HG02970 (cell line): Measurements from ENCODE around the gene POU6F2.
"Not testable (repeated sequence)": the region's sequence is repeated elsewhere in the genome, so short reads cannot be mapped to it uniquely, and the experiment has no call there.

Experiments
- ATAC-seq: cut with Tn5 transposase; IDR thresholded peaks from one replicate; pipeline ENCODE4 v1.9.1; 2021; ENCODE audit warnings: mild to moderate bottlenecking, moderate library complexity, moderate number of reproducible peaks; ENCODE audit not compliant: unreplicated experiment, low FRiP score

POU6F2 gene

DNA sequence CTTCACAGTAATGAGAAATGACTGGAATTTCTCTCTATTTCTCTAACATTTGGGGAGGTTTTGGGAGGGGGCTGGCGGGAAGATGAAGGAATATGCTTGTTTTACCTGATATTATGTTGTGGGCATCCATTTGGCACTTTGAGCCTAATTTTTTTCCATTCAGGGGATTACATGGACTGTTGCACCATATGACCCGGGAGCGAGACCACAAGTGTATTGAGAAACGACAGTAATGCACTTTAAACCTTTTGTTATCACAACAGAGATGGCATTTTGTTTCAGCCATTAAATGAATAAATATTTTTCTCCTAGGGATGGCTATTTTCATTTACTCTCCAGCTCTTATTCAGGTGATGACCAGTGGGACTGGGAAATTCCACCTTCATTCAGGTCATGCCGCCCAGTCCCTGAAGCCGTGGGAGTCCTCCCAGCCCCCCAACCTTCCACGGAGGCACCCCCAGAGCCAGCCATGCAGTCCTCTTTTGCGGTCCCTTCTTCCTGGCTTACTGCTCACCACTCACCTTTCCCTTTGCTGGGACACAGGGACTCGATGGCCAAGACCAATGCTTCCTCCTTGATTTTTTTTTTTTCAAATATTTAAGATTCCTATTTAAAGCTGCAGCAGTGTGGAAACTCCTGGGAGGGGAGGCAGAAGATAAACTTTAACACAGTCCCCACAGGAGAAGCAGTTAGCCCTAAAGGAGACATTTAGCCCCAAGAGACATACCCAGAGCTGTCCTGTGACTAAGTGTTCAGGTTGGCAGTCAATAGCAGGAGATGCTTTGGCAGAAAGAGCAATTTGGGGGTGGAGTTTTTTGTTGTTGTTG, 397.6 kb downstream of the POU6F2 start:
- ATAC-seq = no peak

GRCh38 chr7:39375874-39376190, 398.1 kb downstream of the POU6F2 start:
- no peak for ATAC-seq

GRCh38 chr7:39376881-39377280, 399.2 kb downstream of the POU6F2 start:
- not testable (repeated sequence) for ATAC-seq

DNA sequence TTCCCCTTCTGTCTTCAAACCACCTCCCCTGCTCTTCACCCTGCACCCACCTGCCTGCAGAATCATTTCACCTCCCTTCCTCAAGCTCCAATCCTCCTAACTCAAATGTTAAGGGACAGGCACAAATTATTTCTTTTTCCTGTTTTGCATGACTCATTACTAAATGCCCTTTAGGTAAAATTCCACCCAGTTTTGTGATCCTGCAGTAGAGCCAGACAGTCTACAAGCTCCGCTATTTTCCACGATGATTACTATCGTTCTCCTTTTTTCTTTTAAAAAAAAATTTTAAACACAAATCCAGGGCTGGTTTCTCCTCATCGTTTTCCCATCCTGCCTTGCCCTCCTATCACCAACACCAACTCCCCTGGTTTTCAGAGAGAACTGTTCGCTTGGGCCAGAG, 401.7 kb downstream of the POU6F2 start:
- ATAC-seq = no peak

GRCh38 chr7:39383136-39383535, 405.4 kb downstream of the POU6F2 start:
- no peak for ATAC-seq

GRCh38 chr7:39384386-39384785, 406.7 kb downstream of the POU6F2 start:
- ATAC-seq = no peak

GRCh38 chr7:39386718-39387117, 409.0 kb downstream of the POU6F2 start:
- ATAC-seq = no peak

DNA sequence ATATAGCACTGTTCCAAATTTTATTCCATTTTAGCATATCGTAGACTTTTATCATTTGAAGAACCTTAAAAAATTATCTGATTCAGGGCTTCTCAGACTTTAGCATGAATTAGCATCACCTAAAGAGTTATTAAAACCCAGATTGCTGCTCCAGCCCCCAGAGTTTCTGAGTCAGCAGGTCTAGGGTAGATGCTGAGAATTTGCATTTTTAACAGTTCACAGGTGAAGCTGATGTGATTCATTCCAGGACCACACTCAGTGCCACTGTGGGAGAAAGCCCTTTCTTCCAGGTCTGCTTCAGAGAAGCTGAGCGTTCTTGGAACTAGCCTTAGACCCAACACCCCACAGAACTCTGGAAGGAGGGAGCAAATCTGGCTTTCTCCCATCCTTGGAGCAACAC, 414.4 kb downstream of the POU6F2 start:
- ATAC-seq = no peak

DNA sequence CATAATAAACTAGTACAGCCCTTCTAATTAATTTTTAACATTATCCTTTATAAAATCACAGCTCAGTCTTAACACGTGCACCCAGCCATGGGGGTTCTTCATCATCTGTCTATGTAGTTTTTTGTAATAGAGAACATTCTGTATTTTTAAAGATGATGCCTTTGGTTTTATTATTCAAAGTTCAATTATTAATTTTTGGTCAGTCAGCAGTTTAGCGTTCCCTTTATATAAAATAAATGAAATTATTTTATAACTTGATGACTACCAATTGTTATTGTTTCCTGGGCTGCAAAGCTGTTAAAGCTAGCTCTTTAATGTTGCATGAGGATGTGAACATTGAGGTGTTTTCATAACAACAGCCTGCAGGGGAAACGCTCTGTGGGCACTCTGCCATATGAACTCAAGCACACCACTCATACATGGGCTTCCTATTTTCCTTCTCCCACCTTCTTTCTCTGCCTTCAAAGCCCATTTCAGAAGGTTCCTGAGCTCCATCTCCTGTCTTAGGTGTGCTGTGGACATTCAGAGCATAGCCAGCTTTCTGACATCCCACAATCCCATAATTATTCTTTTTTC, 416.5 kb downstream of the POU6F2 start:
- ATAC-seq = no peak

DNA sequence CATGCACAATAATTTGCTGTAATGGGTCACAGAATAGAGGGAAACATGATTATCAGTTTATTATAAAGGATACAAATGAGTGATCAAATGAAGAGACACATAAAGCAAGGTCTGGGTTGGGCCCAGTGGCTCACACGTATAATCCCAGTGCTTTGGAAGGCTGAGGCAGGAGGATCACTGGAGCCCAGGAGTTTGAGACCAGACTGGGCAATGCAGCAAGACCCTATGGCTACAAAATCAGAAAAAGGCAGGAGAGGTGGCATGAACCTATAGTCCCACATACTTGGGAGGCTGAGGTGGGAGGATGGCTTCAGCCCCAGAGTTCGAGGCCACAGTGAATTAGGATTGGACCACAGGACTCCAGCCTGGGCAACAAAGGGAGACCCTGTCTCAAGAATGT, 421.7 kb downstream of the POU6F2 start:
- ATAC-seq = no peak

DNA sequence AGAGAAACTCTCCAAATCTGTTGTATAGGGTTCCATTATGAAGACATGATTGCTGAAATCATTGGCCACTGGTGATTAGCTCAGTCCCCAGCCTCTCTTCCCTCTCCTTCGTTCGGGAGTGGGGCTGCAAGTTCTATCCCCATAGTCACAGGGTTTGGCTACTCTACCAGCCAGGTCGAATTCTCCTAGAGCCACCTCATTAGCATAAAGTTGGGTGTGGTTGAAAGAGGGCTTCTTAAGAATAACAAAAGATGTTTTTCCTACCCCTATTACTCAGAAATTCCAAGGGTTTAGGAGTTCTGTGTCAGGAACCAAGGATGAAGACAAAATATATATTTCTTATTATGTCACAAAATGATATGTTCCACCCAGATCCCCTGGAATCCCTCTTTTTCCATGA, 422.3 kb downstream of the POU6F2 start:
- no peak for ATAC-seq

DNA sequence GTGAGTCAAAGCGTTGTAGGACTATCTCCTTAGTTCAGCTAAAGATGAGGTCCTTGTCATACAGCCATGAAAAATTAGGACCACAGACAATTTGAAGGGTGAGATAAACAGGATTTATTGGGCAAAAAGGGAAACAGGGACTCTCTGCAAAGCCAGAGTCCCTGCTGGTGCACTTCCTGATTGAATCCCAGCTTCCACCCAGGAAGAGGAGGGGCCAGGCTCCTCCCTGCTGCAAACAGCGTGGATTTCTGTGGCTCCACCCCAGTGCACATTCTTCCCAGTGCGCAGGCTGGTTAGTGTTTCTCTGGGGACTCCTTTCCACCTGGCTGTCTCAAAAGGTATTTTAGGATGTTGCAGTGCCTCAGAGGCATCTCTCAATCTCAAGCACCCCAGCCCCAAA, 423.1 kb downstream of the POU6F2 start:
- ATAC-seq = no peak

- ATAC-seq = no peak
Measured at GRCh38 chr7:39402034-39402433, 424.3 kb downstream of the POU6F2 start.

GRCh38 chr7:39404907-39405306, 427.2 kb downstream of the POU6F2 start:
- no peak for ATAC-seq

DNA sequence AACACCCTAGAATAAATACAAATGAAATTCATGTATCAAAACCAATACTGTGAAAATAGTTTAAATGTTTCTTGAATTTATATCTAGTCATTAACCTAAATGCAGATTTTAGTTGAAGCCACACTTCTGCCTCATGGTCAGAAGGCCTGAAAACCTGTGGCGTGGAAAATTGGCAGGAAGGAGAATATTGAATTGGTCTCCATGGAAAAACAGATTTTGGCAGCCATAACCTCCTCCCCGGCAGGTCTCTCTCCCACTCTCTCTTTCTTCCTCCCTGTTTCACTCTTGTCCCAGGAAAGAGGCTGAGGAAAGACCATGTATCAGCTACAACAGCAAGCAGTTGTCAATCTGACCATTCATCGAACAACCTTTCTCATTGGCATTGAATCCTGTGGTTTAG, 427.9 kb downstream of the POU6F2 start:
- no peak for ATAC-seq

DNA sequence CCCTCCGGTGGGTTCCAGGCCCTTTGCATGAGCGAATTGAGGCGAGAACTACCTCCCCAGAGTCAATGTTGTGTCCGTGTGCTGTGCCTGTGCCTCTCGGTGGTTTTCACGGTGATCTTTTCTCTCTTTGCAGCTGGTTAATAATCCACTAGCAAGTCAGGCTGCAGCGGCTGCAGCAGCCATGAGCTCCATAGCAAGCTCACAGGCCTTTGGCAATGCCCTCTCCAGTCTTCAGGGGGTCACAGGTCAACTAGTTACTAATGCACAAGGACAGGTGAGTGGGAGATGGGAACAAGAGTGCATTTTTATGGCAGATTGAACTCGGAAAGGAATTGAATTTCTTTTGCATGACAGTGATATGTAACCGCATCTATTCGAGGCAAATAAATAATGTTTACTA, 428.8 kb downstream of the POU6F2 start:
- no peak for ATAC-seq

DNA sequence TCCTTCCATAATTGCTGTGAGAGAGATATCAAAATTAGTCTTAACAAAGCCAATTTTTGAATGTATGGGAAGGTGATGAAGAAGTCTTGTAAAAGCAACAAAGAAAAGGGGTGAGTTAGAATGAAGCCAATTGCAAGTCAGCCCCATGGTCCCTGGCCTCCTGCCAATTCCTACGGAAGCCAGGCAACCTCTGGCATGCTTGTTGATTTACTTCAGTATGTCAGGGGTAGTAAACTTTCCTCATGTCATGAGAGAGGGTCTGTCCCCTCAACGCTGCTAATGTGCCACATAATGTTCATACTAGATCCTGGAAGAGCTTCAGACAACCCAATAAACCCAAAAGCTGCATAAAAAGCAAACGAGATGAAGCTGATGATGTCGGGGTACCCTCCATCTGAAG, 429.4 kb downstream of the POU6F2 start:
- no peak for ATAC-seq

DNA sequence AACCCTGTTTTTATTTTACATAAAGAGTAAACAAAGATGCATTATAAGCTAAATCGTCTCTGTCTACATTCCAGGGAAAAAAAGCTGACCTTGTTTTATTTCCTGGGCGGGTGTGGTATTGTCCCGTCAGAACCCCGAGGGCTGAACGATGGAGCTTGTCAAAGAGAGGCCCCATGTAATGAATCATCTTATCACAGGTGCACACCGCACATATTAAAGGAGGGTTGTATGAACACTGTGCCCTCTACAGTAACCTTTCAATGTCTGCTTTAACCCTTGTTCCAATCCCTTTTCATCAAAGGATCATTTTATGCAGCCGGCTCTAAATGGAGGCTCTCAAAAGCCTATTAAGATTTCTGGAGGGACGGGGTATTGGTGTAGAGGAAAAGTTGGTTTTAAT, 430.0 kb downstream of the POU6F2 start:
- no peak for ATAC-seq

- no peak for ATAC-seq
Measured at GRCh38 chr7:39408906-39409305, 431.2 kb downstream of the POU6F2 start.

GRCh38 chr7:39410582-39410981, 432.9 kb downstream of the POU6F2 start:
- no peak for ATAC-seq

- ATAC-seq = peak; percentile 13
Measured at GRCh38 chr7:39413636-39414223, 436.0 kb downstream of the POU6F2 start.
